GM19372 (cell line): ENCODE results near the gene GPRC5C.

Experiments
- ATAC-seq: cut with Tn5 transposase; IDR thresholded peaks from one replicate; pipeline ENCODE4 v1.9.1; 2021; ENCODE audit warnings: mild to moderate bottlenecking, low read depth, moderate library complexity; ENCODE audit not compliant: unreplicated experiment

GPRC5C gene

GRCh38 chr17:74449773-74450172, 17.9 kb downstream of the GPRC5C start:
- no peak for ATAC-seq

GRCh38 chr17:74450231-74450630, 18.3 kb downstream of the GPRC5C start:
- no peak for ATAC-seq

- no peak for ATAC-seq
Observed at GRCh38 chr17:74450925-74451403, 19.1 kb downstream of the GPRC5C start.

- ATAC-seq: no peak
Observed at GRCh38 chr17:74451557-74451956, 19.7 kb downstream of the GPRC5C start.

GRCh38 chr17:74452033-74452840, 20.3 kb downstream of the GPRC5C start:
- ATAC-seq: no peak

- ATAC-seq: no peak
Observed at GRCh38 chr17:74452841-74453661, 21.2 kb downstream of the GPRC5C start.

GRCh38 chr17:74453665-74454196, 21.8 kb downstream of the GPRC5C start:
- ATAC-seq: no peak

GRCh38 chr17:74454197-74455024, 22.5 kb downstream of the GPRC5C start:
- ATAC-seq: peak; percentile 86

- ATAC-seq: no peak
Observed at GRCh38 chr17:74455025-74455545, 23.2 kb downstream of the GPRC5C start.

- no peak for ATAC-seq
Observed at GRCh38 chr17:74455821-74456220, 23.9 kb downstream of the GPRC5C start.

- no peak for ATAC-seq
Observed at GRCh38 chr17:74457146-74457819, 25.4 kb downstream of the GPRC5C start.

GRCh38 chr17:74457820-74458166, 25.9 kb downstream of the GPRC5C start:
- ATAC-seq: no peak

GRCh38 chr17:74458835-74459234, 26.9 kb downstream of the GPRC5C start:
- no peak for ATAC-seq

- no peak for ATAC-seq
Observed at GRCh38 chr17:74459622-74460021, 27.7 kb downstream of the GPRC5C start.

- ATAC-seq: no peak
Observed at GRCh38 chr17:74460241-74460640, 28.4 kb downstream of the GPRC5C start.

GRCh38 chr17:74460996-74461395, 29.1 kb downstream of the GPRC5C start:
- no peak for ATAC-seq

GRCh38 chr17:74461611-74462010, 29.7 kb downstream of the GPRC5C start:
- ATAC-seq: no peak

- ATAC-seq: no peak
Observed at GRCh38 chr17:74464730-74465377, 33.0 kb downstream of the GPRC5C start.
